ENCODE results near the gene NT5C3A. TPM values are rescaled to one million over a fixed set of nuclear protein-coding genes. Genes with fewer than 3 reads are reported as not detected.

NT5C3A gene
- total RNA-seq, 1 donor from 2014 or later = 31.9 TPM

DNA sequence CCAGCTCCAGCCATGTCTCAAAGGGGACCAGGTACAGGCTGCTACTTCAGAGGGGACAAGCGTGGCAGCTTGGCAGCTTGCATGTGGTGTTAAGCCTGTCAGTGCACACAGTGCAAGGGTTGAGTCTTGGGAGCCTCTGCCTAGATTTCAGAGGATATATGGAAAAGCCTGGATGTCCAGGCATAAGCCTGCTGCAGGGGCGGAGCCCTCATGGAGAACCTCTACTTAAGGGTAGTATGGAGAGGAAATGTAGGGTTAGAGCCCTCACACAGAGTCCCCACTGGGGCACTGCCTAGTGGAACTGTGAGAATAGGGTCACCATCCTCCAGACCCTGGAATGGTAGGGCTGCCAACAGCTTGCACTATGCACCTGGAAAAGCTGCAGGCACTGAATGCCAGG is 7.7 kb upstream of the NT5C3A start:
- no peak for DNase-seq (ENCODE audit: low spot score)
- Mint-ChIP-seq H3K9me3 (ENCODE audit: unreplicated experiment) (peaks cover 9% of the 10 kb centered on the region), H3K36me3 (ENCODE audit: low read depth, unreplicated experiment) (peaks cover 8% of the 10 kb centered on the region), H3K4me3 (ENCODE audit: unreplicated experiment) (no peak overlapping the region), H3K27ac (ENCODE audit: unreplicated experiment) (no peak overlapping the region), H3K4me1 (ENCODE audit: unreplicated experiment) (no peaks in the 10 kb centered on the region), H3K27me3 (ENCODE audit: unreplicated experiment) (peaks cover 4% of the 10 kb centered on the region)
- TF ChIP-seq, protein P1, sequence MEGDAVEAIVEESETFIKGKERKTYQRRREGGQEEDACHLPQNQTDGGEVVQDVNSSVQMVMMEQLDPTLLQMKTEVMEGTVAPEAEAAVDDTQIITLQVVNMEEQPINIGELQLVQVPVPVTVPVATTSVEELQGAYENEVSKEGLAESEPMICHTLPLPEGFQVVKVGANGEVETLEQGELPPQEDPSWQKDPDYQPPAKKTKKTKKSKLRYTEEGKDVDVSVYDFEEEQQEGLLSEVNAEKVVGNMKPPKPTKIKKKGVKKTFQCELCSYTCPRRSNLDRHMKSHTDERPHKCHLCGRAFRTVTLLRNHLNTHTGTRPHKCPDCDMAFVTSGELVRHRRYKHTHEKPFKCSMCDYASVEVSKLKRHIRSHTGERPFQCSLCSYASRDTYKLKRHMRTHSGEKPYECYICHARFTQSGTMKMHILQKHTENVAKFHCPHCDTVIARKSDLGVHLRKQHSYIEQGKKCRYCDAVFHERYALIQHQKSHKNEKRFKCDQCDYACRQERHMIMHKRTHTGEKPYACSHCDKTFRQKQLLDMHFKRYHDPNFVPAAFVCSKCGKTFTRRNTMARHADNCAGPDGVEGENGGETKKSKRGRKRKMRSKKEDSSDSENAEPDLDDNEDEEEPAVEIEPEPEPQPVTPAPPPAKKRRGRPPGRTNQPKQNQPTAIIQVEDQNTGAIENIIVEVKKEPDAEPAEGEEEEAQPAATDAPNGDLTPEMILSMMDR (IDR thresholded peaks at IDR 0.05; ENCODE audit: unreplicated experiment) = no peak

GRCh38 chr7:33067921-33068320 is 5.3 kb upstream of the NT5C3A start:
- H3K9me3 Mint-ChIP-seq (ENCODE audit: unreplicated experiment) = peaks cover 14% of the 10 kb centered on the region
- peaks cover 9% of the 10 kb centered on the region for H3K4me1 Mint-ChIP-seq (ENCODE audit: unreplicated experiment)
- peaks cover 9% of the 10 kb centered on the region for H3K27me3 Mint-ChIP-seq (ENCODE audit: unreplicated experiment)
- H3K4me3 Mint-ChIP-seq (ENCODE audit: unreplicated experiment) = no peak overlapping the region
- TF ChIP-seq, protein P1 (IDR thresholded peaks at IDR 0.05; ENCODE audit: unreplicated experiment) = no peak
- DNase-seq (ENCODE audit: low spot score) = no peak
- H3K36me3 Mint-ChIP-seq (ENCODE audit: low read depth, unreplicated experiment) = peaks cover 18% of the 10 kb centered on the region
- H3K27ac Mint-ChIP-seq (ENCODE audit: unreplicated experiment) = no peak overlapping the region

DNA sequence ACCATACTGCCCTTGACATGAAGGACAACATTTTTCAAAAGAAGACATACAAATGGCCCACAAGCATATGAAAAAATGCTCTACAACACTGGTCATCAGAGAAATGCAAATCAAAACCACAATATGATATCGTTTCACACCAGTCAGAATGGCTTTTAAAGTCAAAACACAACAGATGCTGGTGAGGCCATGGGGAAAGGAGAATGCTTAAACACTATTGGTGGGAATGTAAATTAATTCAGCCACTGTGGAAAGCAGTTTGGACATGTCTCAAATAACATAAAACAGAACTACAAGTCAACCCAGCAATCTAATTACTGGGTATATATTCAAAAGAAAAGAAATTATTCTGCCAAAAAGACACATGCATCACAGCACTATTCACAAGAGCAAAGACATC is 4.2 kb upstream of the NT5C3A start:
- Mint-ChIP-seq H3K4me1 (ENCODE audit: unreplicated experiment) (peaks cover 12% of the 10 kb centered on the region), H3K27ac (ENCODE audit: unreplicated experiment) (no peak overlapping the region), H3K36me3 (ENCODE audit: low read depth, unreplicated experiment) (peaks cover 18% of the 10 kb centered on the region), H3K9me3 (ENCODE audit: unreplicated experiment) (peaks cover 14% of the 10 kb centered on the region), H3K4me3 (ENCODE audit: unreplicated experiment) (no peak overlapping the region), H3K27me3 (ENCODE audit: unreplicated experiment) (peaks cover 12% of the 10 kb centered on the region)
- TF ChIP-seq, protein P1 (IDR thresholded peaks at IDR 0.05; ENCODE audit: unreplicated experiment) = no peak
- DNase-seq (ENCODE audit: low spot score) = no peak

DNA sequence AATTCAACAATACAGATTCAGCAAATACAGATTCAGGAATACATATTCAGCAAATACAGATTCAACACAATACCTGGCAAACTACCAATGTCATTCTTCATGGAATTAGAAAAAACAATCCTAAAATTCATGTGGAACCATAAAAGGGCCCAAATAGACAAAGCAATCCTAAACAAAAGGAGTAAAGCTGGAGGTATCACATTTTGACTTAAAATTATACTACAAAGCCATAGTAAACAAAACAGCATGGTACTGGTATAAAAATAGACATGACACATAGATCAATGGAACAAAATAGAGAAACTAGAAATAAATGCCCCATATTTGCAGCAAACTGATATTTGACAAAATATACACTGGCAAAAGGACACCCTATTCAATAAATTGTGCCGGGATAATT is 3.4 kb upstream of the NT5C3A start:
- peaks cover 12% of the 10 kb centered on the region for H3K27me3 Mint-ChIP-seq (ENCODE audit: unreplicated experiment)
- H3K4me3 Mint-ChIP-seq (ENCODE audit: unreplicated experiment) = peak overlapping the region; percentile 70
- H3K27ac Mint-ChIP-seq (ENCODE audit: unreplicated experiment) = no peak overlapping the region
- H3K9me3 Mint-ChIP-seq (ENCODE audit: unreplicated experiment) = peaks cover 14% of the 10 kb centered on the region
- DNase-seq (ENCODE audit: low spot score) = no peak
- H3K4me1 Mint-ChIP-seq (ENCODE audit: unreplicated experiment) = peaks cover 17% of the 10 kb centered on the region
- peaks cover 18% of the 10 kb centered on the region for H3K36me3 Mint-ChIP-seq (ENCODE audit: low read depth, unreplicated experiment)
- TF ChIP-seq, protein P1 (IDR thresholded peaks at IDR 0.05; ENCODE audit: unreplicated experiment) = no peak

GRCh38 chr7:33062782-33063443 is 337 bp upstream of the NT5C3A start:
- Mint-ChIP-seq H3K27ac (ENCODE audit: unreplicated experiment) (peak overlapping the region; percentile 92), H3K4me1 (ENCODE audit: unreplicated experiment) (peaks cover 27% of the 10 kb centered on the region), H3K4me3 (ENCODE audit: unreplicated experiment) (peak overlapping the region; percentile 98), H3K36me3 (ENCODE audit: low read depth, unreplicated experiment) (peaks cover 18% of the 10 kb centered on the region), H3K27me3 (ENCODE audit: unreplicated experiment) (peaks cover 8% of the 10 kb centered on the region), H3K9me3 (ENCODE audit: unreplicated experiment) (peaks cover 14% of the 10 kb centered on the region)
- TF ChIP-seq, protein P1 (IDR thresholded peaks at IDR 0.05; ENCODE audit: unreplicated experiment) = no peak
- DNase-seq (ENCODE audit: low spot score) = peak; percentile 94

Measured in endothelial cell (in vitro differentiated cells).